Stimulated activated CD4-positive, alpha-beta T cell treated with anti-CD3 and anti-CD28 coated beads, TNF-alpha, amount 100 ng/mL, for 48 hours (primary cell): ENCODE data around the gene SLC22A25.
"Not testable (repeated sequence)": the region's sequence is repeated elsewhere in the genome, so short reads cannot be mapped to it uniquely, and the experiment has no call there.

Experiments used
- DNase-seq, 3 donors: peaks; one replicate each; pipeline ENCODE4 v3.0.0-alpha.2; 2020; ENCODE audit warnings: low read depth in 3 of 3

Gene SLC22A25

DNA sequence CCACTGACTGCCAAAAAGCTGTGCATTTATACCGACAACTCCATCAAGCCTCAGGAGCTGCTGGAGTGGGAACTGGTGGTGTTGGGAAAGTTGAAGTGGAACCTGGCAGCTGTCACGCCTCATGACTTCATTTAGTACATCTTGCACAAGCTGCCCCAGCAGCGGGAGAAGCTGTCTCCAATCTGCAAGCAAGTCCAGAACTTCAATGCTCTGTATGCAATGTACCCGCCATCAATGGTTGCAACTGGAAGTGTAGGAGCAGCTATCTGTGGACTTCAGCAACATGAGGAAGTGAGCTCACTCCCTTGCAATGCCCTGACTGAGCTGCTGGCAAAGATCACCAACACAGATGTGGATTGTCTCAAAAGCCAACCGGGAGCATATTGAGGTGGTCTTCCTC lies at the start of gene SLC22A25:
Gene SLC22A25, minus strand, starts transcription at position 67 of the 400 bp plus-strand sequence. CDS start 13,947 bp downstream, outside the sequence.
- DNase-seq, result no peak

DNA sequence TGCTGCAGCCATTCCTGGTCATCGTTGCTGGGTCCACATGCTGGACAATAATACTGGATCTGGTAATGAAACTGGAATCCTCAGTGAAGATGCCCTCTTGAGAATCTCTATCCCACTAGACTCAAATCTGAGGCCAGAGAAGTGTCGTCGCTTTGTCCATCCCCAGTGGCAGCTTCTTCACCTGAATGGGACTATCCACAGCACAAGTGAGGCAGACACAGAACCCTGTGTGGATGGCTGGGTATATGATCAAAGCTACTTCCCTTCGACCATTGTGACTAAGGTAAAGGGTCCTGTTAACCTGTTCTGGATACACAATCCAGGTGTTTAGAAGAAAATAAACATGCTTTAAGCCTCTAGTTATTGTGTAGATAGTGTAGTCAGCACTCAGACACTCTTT lies 46.9 kb upstream of the SLC22A25 start:
- DNase-seq, result no peak

DNA sequence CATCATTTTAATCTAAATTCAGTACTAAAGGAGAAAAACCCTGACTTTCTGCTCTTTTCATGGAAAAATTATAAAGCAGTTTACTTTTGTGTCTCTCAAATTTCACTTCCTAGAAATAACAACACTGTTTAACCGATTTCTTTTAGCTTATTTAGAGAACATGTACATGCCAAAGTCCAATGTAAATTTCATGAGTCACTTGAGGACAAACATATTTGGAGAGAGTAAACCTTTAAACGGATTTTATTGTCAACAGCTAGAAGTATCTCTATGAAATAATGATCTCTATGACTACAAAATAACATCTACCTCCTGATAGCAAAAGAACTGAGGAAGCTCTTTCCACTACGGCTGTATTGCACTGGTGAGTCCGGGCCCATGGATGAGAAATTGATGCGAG lies 46.3 kb upstream of the SLC22A25 start:
- no peak for DNase-seq

DNA sequence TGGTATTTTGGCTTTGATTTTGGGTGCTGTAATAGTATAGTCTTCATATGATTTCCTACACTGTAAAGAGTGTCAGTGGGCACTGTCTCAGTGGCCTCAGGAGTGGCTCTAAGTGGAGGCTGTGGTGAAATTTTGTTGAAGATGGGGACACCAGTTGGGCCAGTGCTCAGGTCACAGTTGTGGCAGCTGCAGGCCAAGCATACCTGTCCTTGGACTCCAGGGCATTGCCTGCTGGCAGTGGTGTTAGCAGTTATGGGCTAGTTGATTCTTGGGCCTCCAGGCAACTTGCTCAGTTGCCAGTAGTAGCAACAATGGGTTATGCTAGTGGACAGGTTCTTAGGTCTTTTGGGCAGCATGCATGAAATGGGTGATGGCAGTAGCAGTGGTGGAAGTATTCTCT lies 39.2 kb upstream of the SLC22A25 start:
- no peak for DNase-seq

DNA sequence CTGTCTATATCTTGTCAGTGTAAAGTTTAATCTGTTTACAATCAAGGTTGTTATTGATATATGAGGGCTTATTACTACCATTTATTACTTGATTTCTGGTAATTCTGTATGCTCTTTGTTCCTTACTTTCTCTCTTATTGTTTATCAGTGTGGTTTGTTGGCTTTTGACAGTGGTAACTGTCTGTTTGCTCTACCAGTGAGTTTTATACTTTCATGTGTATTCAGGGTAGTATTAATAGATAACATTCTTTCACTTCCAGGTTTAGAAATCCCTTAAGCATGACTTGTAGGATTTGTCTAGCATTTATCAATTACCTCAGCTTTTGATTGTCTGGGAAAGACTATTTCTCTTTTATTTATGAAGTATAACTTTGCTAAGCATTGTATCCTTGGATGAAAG lies 37.5 kb upstream of the SLC22A25 start:
- DNase-seq, result no peak

DNA sequence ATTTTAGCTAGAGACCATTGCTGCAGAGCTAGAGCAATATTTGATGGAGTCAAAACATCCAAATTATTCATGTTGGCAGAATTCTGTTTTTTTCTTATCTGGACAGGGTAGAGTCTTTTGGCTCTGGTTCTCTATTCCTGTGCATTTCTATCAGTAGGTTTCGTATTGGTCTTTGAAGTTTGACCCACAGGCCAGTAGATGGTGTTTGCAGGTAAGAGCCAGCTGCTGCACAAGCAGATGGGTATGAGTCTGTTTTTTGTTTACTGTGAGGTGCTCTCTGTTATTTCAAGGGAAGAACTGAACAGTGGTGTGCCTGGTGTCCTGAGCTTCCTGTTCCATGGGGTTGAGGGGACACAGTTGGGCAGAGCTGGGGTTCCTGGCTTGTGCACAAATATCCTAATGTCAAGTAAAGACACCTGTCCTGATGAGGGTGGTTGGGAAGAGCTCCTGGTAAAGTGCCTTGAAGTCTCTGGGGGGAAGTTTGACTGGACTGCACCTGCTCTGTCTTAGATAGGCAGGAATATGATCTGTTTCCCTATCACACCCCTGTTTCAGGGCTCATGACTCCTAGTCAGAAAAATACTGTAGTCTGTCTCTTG lies 34.0 kb upstream of the SLC22A25 start:
- DNase-seq, result no peak

DNA sequence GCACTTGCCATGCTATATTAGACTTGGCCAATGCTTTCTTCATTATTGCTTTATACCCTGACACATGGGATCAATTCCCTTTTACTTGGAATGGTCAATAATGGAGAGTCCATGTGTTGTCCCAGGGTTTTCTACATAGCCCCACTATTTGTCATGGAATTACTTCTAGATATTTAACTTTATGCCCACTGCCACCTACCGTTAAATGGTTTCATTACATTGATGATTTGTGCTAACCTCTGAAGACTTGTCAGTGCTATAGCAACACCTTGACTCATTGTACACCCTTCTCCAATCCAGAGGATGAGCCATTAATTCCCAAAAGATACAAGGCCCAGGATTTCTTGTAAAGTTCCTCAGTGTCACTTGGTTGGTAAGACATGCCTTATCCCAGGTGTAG lies 31.4 kb upstream of the SLC22A25 start:
- DNase-seq, result no peak

DNA sequence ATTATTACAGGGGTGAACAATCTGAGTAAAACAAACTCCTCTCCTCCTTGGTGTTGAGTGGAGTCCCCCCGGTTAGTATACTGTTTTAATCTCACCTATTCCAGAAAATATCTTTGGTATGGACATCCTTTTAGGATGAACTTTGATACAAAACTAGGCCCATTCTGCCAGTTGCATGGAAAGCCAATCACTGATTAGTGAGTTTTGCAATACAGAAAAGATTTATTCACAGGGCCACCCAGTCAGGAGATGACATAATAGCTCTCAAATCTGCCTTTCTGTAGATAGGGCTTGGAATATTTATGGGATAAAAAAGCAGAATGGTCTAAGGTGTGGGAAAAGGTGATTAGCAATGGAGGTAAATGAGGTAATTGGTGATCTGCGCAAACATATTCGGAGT lies 30.3 kb upstream of the SLC22A25 start:
- DNase-seq, result no peak

DNA sequence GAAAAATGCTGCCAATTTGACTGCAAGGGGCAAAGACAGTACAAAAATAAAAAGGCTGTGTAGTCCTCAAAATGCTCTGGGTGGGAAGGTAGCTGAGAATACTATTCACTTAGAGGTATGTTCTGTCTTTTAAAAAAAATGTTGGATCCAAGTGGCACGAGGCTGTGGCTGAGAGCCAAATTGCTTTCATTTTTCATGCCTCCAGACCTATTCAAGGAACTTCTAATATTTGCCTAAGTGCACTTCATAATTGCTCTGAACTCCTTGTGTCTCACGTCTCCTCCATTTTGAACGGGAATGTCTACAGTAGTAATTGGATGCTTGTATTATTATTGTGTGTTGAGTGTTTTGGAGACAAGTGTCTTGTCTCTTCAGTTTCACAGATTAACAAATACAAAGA lies 19.1 kb upstream of the SLC22A25 start:
- no peak for DNase-seq

DNA sequence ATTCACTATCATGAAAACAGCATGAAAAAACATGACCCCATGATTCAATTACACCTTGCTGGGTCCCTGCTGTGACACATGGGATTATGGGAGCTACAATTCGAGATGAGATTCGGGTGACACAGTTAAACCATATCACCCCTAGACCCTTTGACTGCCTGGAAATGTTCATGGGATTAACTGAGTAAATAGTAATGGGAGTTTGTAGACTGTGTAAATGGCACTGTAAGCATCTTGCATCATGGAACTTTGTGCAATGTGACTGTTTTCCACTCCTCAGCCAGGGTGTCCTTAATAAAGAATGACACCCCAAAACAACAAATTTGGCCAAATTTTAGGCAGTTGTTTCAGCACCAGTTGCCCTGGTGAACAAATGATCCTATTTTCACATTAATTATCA lies 7.9 kb upstream of the SLC22A25 start:
- DNase-seq, result no peak

DNA sequence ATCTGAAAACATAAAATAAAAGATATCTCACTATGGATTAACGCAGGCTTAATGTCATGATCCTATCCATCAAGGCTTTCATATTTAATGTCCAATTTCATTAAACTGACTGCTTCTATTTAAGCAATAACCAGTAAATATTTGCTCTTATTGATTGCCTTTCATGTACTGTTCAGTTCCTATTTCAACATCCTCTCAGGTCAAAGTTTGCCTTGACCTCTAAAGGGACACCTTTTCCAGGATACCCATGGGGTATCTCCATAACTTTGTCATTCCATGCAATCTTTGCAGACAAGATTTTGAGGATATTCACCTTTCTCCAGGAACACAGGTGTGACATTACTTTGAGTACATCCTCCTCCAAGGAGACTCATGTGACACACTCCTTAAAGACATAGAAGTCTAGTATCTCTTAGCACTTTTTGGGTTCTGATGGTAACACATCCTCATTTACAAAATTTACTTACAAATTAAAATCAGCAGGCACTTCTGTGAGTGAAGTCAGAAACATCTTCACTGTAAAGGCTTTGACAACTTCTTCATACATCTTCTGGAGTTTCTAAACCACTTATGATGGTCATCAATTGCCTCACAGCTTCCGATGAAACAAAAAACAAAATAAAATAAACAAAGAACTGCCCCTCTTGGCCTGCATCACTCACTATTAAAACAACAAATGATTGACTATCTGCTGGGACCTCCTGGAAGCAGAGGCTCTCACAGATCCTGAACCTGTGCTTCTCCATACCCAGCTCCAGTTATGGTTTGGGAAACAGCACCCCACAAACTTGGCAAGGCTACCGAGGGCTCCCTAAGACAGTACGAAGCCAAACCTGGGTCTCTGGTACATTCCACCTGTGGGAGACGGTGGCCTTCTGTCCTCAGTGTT lies 7.0 kb upstream of the SLC22A25 start:
- no peak for DNase-seq

DNA sequence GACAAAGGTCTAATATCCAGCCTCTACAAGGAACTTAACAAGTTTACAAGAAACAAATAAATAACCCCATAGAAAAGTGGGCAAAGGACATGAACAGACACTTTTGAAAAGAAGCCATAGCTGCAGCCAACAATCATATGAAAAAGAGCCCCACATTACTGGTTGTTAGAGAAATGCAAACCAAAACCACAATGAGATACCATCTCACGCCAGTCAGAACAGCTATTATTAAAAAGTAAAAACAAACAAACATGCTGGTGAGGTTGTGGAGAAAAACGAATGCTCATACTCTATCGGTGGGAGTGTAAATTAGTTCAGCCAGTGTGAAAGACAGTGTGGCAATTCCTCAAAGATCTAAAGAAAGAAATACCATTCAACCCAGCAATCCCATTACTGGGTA lies 5.6 kb upstream of the SLC22A25 start:
- no peak for DNase-seq

DNA sequence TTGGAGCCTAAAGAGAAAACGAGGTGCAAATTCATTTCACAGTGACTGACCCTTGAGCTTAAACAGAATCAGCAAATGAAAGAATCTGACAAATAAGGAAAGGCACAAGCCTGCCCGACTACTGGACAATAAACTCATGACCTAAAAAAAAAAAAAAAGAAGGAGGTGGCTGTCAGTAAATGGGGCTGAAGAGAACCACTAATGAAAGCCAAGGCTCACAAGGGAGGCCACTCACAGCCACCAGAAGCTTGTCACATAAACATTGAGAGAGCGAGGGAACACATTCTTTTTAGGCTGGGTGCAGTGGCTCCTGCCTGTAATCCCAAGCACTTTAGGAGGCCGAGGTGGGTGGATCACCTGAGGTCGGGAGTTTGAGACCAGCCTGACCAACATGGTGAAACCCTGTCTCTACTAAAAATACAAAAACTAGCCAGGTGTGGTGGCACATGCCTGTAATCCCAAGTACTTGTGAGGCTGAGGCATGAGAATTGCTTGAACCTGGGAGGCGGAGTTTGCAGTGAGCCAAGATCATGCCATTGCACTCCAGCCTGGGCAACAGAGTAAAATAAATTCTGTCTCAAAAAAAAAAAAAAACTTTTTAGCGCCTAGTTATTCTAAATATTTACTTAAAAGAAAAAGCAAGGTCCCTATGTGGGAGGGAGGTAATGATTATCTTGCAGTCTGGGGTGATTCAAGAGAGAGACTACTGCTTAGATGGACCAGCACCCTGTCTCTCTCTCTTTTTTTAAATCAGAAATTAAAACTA lies 4.0 kb upstream of the SLC22A25 start:
- not testable (repeated sequence) for DNase-seq

DNA sequence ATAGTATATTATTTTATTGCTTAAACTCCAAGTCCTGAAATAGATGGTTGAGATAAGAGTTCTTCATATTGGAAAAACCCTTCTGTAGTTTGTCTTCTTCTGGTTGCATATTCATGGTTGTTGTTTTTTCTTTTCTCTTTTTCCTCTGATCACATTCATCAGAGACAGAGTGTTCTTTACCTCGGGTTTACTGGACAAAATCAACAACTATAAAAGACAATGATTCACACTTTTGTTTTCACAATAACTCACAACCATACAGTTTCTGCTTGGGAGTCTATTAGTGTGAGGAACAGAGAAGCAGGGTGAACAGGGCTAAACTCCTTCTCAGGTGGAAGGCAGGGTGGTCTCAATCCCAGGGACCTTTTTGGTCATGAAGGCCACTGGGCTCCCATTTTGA lies 2.6 kb upstream of the SLC22A25 start:
- no peak for DNase-seq

DNA sequence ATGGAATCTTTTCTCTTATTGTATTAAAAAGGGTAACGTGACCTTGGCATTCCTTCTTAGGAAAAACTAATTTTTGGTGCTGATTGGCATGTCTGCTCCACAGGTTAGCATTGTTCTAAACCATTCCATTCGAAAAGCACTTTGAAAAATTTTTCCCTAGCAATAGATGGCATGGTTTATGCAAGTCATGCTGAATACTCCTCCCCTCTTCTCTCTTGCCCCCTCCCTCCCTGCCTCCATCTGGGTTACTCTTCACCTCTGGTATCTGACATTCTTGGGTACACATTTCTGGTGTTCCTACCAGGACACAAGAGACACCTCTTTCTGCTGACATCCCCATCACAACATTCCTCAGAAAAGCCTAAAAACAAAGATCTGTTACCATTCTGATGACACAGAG lies 1.5 kb upstream of the SLC22A25 start:
- DNase-seq, result no peak

DNA sequence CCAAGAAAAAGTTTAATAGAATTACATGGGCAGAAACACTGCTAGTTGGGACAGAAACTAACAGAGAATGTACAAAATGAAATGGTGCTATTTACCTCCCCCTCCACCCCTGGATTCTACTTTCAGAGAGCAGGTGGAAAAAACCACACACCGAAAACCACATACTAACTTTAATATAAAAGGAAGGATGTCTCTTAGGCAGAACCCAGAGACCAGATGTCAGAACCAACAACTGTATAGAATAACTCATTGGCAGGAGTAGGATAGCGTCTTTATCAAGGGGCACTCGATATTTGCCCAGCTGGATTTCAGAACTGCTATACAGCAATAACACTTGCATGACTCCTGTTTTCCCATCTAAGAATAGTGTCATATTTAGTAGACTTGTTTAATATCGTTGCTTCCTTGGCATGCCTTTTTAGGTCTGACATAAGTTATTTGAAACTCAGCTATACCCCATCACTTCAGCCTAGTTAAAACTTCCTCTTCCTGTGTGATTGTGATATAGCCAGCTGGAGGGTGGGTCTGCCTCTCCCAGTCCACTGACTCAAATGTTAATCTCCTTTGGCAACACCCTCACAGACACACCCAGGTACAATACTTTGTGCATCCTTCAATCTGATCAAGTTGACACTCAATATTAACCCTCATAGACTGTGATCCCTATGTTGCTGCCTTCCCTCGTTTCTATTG lies 1.2 kb downstream of the SLC22A25 start:
- no peak for DNase-seq

DNA sequence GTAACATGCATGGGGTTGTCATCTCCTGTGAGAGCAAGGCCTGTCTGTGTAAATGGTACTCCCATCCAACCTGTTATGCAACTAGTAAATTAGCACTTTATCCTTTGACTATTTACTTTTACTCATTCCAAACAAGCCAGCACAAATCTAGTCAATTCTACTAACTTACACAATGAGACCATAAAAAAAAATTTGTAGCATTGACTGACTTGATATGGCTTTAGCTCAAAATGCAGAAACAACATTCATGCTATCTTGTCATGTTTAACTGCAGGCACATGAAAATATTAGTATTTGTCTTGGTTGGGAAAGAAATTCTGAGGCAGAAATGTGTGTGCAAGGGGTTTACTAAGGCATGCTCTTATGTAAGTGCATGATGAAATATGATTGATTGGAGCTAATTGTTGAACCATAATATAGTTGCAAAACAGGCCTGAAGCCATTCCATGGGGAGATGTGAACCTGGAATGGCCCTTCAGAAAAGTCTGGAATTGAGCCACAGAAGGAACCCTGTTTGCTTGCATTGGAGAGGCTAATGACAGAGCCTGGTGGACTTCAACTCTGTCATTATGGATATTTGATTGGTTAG lies 2.5 kb downstream of the SLC22A25 start:
- DNase-seq, result no peak

DNA sequence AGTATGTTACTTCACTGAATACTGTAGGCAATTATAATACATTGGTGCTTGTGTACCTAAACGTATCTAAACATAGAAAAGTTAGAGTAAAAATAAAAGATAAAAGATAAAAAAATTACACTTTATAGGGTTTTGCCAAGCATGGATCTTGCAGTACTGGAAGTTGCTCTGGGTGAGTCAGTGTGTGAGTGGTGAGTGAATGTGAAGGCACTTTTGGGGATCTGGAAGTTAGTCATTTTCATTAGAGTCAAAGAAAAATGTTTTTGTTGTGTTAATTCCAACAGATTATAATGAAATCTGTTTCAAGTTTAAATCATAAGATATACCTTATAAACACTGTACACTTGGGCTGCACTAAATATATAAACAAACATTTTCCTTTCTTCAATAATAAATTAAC lies 3.3 kb downstream of the SLC22A25 start:
- no peak for DNase-seq

DNA sequence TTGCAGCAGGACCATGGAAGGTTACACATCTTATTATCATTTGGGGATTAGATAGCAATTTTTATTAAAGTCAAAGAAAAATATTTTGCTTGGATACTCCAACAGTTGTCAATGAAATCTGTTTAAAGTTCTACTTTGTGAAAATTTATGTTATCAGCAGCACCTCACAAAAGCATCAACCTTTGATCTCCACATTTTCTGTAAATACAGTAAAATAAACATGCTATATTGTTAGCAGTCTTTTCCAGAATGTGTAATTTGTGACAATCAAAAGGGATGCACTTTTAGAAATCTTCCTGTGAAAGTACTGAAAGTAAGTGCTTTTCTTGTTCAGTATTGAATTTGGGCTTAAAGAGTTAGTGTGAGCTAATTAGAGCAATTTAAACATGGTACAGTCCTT lies 4.1 kb downstream of the SLC22A25 start:
- DNase-seq, result no peak

DNA sequence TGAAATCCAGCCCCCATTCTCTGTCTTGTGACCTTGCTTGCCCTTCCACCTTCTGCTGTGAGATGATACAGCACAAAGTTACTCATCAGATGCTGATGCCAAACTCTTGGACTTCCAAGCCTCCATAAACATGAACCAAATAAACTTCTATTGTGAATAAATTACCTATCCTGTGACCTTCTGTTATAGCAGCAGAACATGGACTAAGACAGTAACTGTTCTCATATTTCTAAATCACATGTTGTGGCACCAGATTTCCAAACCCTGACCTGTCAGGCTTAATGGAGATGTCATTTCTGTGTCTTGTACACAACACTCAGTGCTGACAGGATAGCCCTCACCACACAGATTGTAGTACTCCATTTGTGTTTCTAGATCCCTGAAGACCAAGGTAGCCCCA lies 6.0 kb downstream of the SLC22A25 start:
- DNase-seq, result no peak
